A549 (cell line): Measurements from ENCODE around the gene SIDT2.

ENCODE experiments used
- CTCF ChIP-seq: fragments of >200 bp; sonication (Bioruptor Twin); formaldehyde crosslinking; IDR thresholded peaks from 3 replicates; pipeline ENCODE4 v1.5.1; 2016
- E2F6 ChIP-seq: IDR thresholded peaks from 2 replicates; pipeline ENCODE4 v1.6.1; 2012; ENCODE audit warnings: low read depth, borderline replicate concordance
- EP300 ChIP-seq, 2 experiments: fragments of >200 bp; sonication (Bioruptor Twin); formaldehyde crosslinking; IDR thresholded peaks; 2 replicates in 1 of 2; 3 replicates in 1 of 2; pipeline ENCODE4 v1.6.1; 2016 to 2017
- HMGXB4 ChIP-seq: fragments of 250-450 bp; sonication (Bioruptor Pico); IDR thresholded peaks from 2 replicates; pipeline ENCODE4 v1.5.0; 2021; ENCODE audit warnings: mild to moderate bottlenecking, moderate library complexity, borderline replicate concordance
- JUNB ChIP-seq: fragments of >200 bp; sonication (Bioruptor Twin); formaldehyde crosslinking; IDR thresholded peaks from 2 replicates; pipeline ENCODE4 v1.6.1; 2016
- KDM1A ChIP-seq: fragments of 200-600 bp; sonication (generic); IDR thresholded peaks from 2 replicates; pipeline ENCODE4 v1.6.1; 2016; ENCODE audit warnings: low read depth, mild to moderate bottlenecking
- MAFK ChIP-seq: fragments of 450-650 bp; IDR thresholded peaks from 2 replicates; pipeline ENCODE4 v1.6.1; 2014; ENCODE audit not compliant: partially characterized antibody
- NR3C1 ChIP-seq: fragments of >200 bp; sonication (Bioruptor Twin); formaldehyde crosslinking; IDR thresholded peaks from 3 replicates; pipeline ENCODE4 v1.6.1; 2017
- POLR2A ChIP-seq: IDR thresholded peaks from 2 replicates; pipeline ENCODE4 v1.6.1; 2012; ENCODE audit warnings: mild to moderate bottlenecking, low read length
- RAD21 ChIP-seq, 2 experiments: fragments of >200 bp in 1 of 2; sonication (Bioruptor Twin) in 1 of 2; formaldehyde crosslinking in 1 of 2; IDR thresholded peaks in 1 of 2; conservative IDR thresholded peaks in 1 of 2; 2 replicates in 1 of 2; 3 replicates in 1 of 2; pipeline ENCODE4 v1.6.1; 2012 to 2018; ENCODE audit warnings: inconsistent platforms in 1 of 2
- RCOR1 ChIP-seq: fragments of 150-350 bp; IDR thresholded peaks from 2 replicates; pipeline ENCODE4 v1.6.1; 2014; ENCODE audit warnings: antibody characterized with exemption, low read length, low read depth
- SREBF2 ChIP-seq: fragments of 450-650 bp; IDR thresholded peaks from 2 replicates; pipeline ENCODE4 v1.6.1; 2014; ENCODE audit warnings: mild to moderate bottlenecking, moderate library complexity
- ZSCAN20 ChIP-seq: fragments of 250-450 bp; sonication (Bioruptor Pico); IDR thresholded peaks from 2 replicates; pipeline ENCODE4 v1.8.0; 2022; ENCODE audit warnings: mild to moderate bottlenecking, moderate library complexity
- TF ChIP-seq, protein P1 (sequence below): fragments of 150-350 bp; IDR thresholded peaks from 2 replicates; pipeline ENCODE4 v1.6.1; 2014; ENCODE audit warnings: low read depth, mild to moderate bottlenecking, low read length

GRCh38 chr11:117176186-117176585 lies 2.4 kb upstream of the SIDT2 start:
- TF ChIP-seq CTCF: no peak
- TF ChIP-seq RAD21 (conservative IDR thresholded peaks at IDR 0.05 in 1 of 2, IDR thresholded peaks at IDR 0.05 in 1 of 2): no peak
- TF ChIP-seq E2F6: no peak
- no peak for TF ChIP-seq ZSCAN20 (CRISPR knock-in tag)
- TF ChIP-seq, protein P1, sequence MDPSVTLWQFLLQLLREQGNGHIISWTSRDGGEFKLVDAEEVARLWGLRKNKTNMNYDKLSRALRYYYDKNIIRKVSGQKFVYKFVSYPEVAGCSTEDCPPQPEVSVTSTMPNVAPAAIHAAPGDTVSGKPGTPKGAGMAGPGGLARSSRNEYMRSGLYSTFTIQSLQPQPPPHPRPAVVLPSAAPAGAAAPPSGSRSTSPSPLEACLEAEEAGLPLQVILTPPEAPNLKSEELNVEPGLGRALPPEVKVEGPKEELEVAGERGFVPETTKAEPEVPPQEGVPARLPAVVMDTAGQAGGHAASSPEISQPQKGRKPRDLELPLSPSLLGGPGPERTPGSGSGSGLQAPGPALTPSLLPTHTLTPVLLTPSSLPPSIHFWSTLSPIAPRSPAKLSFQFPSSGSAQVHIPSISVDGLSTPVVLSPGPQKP: no peak
- no peak for TF ChIP-seq POLR2A
- no peak for TF ChIP-seq NR3C1
- no peak for TF ChIP-seq MAFK
- no peak for TF ChIP-seq HMGXB4
- no peak for TF ChIP-seq SREBF2
- TF ChIP-seq EP300 (IDR thresholded peaks at IDR 0.05): no peak
- TF ChIP-seq RCOR1: no peak
- no peak for TF ChIP-seq KDM1A
- no peak for TF ChIP-seq JUNB
